Measurements from ENCODE around the gene PEDS1.

DNA sequence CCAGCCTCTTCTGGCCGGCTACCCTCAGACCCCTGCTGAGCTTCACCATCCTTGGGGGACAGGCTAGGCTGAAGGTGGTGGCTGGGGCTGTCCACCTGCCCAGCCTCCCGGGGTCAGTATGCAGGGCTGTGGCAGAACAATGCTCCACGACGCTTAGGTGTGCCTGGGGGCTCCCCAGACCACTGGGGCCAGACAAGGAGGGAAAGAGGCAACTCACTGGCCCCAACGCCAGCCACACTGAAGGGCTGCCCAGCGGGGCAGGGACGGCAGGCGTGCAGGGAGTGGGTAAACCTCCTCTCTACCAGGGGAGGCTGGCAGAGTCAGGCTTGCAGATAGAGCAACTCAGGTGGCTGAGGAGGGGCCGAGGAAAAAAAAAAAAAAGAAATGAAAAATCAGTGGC is 29.0 kb downstream of the PEDS1 start:
- TF ChIP-seq NRF1 (conservative IDR thresholded peaks at IDR 0.05; ENCODE audit: low read depth, low read length), result no peak
- no peak for TF ChIP-seq ESRRA (IDR thresholded peaks at IDR 0.05; ENCODE audit: low read length)
- no peak for TF ChIP-seq MYB (IDR thresholded peaks at IDR 0.05; ENCODE audit: borderline replicate concordance, low read depth, low read length)
- TF ChIP-seq, protein P1, sequence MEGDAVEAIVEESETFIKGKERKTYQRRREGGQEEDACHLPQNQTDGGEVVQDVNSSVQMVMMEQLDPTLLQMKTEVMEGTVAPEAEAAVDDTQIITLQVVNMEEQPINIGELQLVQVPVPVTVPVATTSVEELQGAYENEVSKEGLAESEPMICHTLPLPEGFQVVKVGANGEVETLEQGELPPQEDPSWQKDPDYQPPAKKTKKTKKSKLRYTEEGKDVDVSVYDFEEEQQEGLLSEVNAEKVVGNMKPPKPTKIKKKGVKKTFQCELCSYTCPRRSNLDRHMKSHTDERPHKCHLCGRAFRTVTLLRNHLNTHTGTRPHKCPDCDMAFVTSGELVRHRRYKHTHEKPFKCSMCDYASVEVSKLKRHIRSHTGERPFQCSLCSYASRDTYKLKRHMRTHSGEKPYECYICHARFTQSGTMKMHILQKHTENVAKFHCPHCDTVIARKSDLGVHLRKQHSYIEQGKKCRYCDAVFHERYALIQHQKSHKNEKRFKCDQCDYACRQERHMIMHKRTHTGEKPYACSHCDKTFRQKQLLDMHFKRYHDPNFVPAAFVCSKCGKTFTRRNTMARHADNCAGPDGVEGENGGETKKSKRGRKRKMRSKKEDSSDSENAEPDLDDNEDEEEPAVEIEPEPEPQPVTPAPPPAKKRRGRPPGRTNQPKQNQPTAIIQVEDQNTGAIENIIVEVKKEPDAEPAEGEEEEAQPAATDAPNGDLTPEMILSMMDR (IDR thresholded peaks at IDR 0.05 in 2 of 3, conservative IDR thresholded peaks at IDR 0.05 in 1 of 3; ENCODE audit: control insufficient read depth in 2 of 3, extremely low read depth in 1 of 3, insufficient read depth in 1 of 3, low read depth in 3 of 3, low read length in 3 of 3), result no peak
- no peak for TF ChIP-seq EP300 (IDR thresholded peaks at IDR 0.05; ENCODE audit: borderline replicate concordance in 1 of 2, control insufficient read depth in 1 of 2, low read depth in 2 of 2, low read length in 2 of 2)
- TF ChIP-seq POU2F2 (IDR thresholded peaks at IDR 0.05; ENCODE audit: borderline replicate concordance, low read depth, low read length), result no peak
- no peak; the same call in 1 of the 2 replicates for TF ChIP-seq POLR2A (IDR thresholded peaks at IDR 0.05; ENCODE audit: low read depth, low read length)
- no peak for TF ChIP-seq KDM1A (IDR thresholded peaks at IDR 0.05; ENCODE audit: borderline replicate concordance)

All from GM12878 (cell line).